AG20443 (cell line): ENCODE results near the gene RAD51B.

Experiments used
- DNase-seq: peaks from one replicate; pipeline ENCODE4 v3.0.0; 2012; ENCODE audit warnings: low spot score, mixed read lengths

Gene RAD51B

GRCh38 chr14:68331991-68332390 lies 512.4 kb downstream of the RAD51B start:
- no peak for DNase-seq

GRCh38 chr14:68333262-68333661 lies 513.7 kb downstream of the RAD51B start:
- no peak for DNase-seq

GRCh38 chr14:68335312-68335711 lies 515.7 kb downstream of the RAD51B start:
- DNase-seq = no peak

- DNase-seq = no peak
Observed at GRCh38 chr14:68336165-68336564, 516.6 kb downstream of the RAD51B start.

DNA sequence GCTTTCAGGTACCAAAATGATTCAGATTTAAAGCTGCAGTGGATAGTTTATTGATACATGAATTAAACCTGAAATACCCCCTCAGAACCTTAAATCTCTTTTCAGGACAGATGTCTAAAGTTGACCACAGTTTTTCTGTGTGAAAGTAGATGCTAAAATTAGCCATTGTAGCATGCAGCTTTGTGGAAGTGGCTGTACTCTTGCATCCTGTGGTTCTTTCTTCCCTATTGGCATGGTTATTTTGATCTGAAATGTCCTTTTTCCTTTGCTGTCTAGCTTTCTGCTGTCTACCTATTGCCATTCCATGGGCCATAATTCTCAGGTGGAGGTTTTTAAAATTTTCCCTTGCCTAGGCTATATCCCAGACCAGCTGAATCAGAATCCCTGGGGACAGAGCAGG lies 517.7 kb downstream of the RAD51B start:
- no peak for DNase-seq

GRCh38 chr14:68340262-68340661 lies 520.7 kb downstream of the RAD51B start:
- no peak for DNase-seq

GRCh38 chr14:68341411-68342212 lies 522.0 kb downstream of the RAD51B start:
- DNase-seq = no peak

- no peak for DNase-seq
Observed at GRCh38 chr14:68342216-68342763, 522.7 kb downstream of the RAD51B start.

GRCh38 chr14:68343534-68344118 lies 524.0 kb downstream of the RAD51B start:
- no peak for DNase-seq

- no peak for DNase-seq
Observed at GRCh38 chr14:68345738-68346137, 526.2 kb downstream of the RAD51B start.

GRCh38 chr14:68346556-68347343 lies 527.2 kb downstream of the RAD51B start:
- DNase-seq = no peak

DNA sequence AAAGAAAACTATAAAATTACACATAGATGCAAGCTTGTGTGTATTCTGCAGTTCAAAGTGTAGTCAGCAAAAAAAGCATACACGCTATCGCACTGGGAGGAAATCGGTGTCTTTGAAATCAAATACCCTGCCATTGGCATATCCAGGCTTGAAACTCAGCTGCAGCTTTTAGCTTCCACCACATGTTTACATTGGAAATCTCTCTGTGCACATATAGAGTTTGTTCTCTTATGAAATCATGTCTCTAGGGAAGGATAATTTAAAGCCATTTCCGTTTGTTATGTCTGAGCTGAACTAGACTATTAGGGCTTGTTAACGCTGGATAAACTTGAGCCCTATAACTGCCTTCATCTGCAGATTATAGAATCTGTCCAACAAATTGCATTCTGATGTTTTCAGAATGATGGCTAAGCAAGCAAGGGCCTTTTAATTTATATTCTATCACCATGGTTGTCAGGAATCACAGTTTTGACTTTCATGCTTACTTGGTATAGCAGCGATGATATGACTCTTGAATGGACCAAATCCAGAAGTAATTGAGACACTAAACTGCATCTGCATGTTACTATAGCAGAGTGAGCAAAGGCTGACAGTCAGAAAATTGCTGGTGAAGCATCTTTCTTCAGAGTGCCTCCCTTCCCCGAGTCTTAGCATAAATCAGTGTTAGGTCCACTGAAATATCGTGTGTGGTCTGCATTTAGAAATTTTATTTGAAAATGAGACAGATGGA lies 530.5 kb downstream of the RAD51B start:
- no peak for DNase-seq

DNA sequence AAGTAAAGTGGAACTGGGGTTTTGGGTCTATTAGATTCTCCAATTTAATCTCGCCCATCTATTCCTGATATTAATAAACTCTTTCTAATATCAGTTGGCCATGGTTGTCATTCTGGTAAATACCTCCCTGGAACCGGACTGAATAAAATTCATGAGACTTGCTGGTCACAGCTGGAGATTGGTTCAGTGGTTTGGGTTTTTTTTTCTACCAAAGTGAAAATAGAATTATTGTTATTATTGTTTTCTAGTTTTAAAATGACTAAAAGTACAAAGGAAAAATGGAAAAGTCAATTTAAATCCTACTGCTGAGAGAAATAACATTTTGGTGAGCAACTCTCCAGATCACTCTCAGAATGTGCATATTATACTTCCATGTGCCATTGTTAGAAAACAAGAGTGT lies 535.8 kb downstream of the RAD51B start:
- DNase-seq = no peak

- DNase-seq = no peak
Observed at GRCh38 chr14:68357777-68358176, 538.2 kb downstream of the RAD51B start.

DNA sequence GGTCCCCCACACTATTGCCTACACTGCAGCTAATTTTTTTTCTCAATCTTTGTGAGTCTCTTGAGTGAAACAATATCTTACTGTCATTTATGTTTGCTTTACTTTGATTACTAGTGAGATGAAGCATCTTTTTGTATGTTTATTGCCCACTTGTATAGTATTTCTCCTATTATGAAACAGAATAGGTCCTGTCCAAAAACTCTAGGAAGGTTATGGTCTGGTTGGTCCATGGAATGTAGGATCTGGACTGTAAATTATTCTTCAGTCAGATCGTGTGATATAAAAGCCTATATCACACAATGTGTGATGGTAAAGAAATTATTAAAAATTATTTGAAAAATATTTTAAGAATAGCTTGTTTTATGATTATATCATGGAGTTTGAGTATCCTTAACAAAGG lies 538.9 kb downstream of the RAD51B start:
- DNase-seq = no peak

GRCh38 chr14:68359022-68359836 lies 539.6 kb downstream of the RAD51B start:
- DNase-seq = no peak

- peak; percentile 73 for DNase-seq
Observed at GRCh38 chr14:68359837-68360552, 540.4 kb downstream of the RAD51B start.

DNA sequence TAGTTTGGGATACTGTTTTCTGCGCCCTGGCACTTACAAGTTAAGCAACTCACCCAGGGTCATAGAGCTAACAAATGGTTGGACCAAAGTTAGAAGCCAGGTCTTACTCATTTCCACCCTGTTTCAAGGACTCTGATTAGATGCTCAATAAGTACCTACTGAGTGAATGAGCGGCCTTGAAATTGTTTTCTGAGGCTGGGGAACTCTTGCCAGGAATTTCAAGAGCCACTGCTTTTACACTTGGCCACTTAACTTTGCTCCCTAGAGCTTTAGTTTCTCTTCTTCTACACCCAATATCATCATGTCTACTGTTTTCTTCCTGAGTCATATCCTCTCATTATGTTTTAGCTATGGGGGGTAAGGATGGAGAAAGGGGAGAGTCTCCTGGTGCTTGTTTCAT lies 541.7 kb downstream of the RAD51B start:
- DNase-seq = no peak

- DNase-seq = no peak
Observed at GRCh38 chr14:68362846-68363245, 543.3 kb downstream of the RAD51B start.

GRCh38 chr14:68363466-68363842 lies 543.9 kb downstream of the RAD51B start:
- no peak for DNase-seq
